ENCODE results near the gene LINC00237. TPM values are rescaled to one million over a fixed set of nuclear protein-coding genes. Genes with fewer than 3 reads are reported as not detected.

The LINC00237 gene
- polyA plus RNA-seq, 12 donors, result 0.13 to 0.61 (median 0.34) TPM; not detected in 4

DNA sequence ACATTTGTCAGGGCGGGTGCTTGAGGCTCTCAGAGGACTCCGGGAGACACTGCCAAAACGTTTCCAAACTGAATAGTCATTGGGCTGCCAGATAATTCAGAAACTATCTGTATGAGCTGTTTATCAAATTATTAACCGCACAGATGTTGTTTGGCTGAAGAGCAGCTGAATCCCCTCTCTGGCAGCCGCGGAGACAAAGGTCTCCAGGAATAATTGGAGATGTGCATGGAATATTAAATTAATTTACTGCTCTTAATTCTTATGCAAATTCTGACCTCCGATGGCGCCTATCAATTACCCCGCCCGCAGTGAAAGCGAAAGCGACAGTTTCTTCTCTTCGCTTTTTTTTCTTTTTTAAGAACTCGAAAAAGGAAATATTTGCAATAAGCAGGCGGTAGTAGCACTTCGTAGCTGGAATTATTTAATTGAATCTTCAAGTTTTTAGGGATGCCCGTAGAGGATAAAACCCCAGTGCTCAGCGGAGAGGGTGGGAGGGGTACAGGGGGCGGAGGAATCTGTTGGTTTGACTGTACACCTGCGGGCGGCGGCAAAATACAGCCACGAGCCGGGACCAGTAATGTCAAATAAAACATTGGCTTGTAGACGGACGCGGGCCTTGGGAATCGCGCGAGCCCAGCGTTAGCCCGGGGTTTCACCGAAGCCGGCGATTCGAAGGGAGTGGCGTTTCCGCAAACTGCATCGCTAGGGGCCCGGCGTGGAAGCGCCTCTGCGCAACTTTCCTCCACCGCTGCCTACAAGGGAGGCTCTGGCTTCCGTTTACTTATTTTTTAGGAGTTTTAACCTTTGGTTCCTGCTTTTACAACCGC lies 6.2 kb downstream of the LINC00237 start:
- no peak for DNase-seq

DNA sequence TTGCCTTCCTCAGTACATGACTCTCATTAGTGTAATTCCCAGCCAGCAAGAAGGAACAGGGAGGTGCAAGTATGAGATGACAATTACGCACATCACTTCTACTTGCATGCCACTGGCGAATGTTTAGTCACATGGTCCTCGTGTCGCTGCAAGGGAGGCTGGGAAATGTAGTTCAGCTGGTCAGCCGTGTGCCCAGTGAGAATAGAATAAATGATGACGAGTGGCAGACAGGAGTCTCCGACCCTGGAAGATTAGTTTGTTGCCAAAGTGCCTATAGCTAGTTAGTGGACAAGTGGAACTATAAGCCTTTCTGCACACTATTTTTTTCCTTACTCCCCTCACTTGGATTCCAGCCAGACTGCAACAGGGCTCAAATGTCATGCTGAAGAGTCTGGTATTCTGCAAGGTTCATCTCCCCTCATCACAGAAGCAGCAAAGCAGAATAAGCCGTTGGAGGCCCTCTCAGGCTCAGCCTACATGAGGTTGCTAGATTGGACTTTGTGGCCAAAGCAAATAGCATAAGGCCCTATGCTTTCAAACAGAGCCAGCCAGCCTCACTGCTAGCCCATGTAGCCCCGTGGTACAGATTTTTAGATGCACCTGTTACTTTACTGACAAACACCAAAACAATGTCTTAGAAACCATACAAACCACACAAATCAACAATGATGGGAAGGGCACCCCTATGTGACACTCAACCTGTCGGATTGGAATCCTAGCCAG lies 9.7 kb downstream of the LINC00237 start:
- no peak for DNase-seq

DNA sequence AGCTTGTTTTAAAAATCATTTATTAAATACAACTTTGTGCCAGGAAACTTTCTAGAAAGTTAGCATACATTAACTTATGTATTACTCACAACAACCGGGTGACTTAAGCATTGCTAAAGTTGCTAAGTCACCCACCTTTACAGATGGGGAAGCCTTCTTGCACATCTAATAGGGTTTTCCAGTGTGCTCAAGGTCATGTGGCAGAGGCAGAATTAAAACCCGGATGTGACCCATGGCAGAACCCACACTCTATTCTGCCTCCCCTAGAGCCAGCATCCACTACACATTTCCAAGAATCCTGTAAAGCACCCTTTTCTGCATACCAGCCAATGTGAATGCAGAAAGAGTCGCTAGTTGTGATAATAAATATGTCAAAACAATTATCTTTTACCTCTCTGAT lies 13.4 kb downstream of the LINC00237 start:
- no peak for DNase-seq

DNA sequence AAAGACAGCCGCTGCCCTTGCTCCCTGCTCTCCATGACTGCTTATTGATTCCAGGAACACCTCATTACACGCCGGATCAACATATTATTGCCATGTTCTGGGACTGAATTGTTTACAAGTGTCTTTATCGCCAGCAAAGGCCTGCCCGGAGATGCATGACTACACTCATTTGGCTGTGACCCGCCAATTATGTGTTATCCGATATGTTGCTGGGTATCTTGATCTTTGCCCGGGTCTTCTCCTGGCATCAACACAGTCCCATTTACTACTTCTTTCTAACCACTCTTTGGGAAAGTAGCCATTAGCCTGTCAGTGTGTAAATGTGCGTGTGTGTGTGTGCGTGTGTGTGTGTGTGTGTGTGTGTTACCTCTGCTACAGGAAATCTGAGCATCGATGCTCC lies 15.4 kb downstream of the LINC00237 start:
- DNase-seq, result no peak

DNA sequence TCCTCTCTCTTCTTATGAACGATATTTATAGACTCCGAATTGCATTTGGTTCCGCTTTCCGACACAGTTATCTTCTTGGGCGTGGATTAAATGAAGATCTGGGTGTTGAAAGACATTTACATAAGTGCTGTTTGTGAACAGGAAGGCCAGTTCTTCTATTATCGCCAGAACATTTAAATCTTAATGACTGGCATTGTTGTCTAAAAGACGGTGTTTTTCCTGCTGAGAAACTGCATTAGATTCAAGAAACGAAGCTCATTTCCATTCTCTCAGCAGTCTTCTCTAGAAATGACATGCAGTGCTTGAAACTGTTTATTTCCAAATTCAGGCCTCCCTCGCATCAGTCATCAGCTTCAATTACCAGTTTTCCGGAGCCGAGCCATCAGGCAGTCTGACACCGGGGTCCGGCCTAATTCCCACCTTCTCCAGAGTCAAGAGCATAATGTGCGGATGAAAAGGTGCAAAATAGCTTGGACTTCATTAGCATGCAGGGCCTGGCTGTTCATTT lies 16.0 kb downstream of the LINC00237 start:
- no peak for DNase-seq

DNA sequence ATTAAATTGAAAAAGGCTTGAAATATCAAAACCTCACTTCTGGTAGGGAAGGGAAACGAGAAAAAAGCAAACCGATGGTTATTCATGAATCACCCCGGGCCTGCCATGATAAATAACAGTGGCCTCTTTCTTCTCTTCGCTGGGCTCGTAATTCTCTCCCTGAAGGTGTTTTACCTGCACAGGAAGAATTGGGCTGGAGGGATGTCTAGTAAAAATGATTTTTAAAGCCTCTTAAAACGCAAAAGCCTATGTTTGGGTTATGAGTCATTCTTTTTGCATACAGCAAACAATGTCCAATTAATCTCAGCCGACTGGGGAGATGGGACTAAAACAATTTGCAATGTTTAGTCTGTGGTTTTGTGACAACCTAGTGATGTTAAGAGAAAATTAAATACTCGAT lies 16.8 kb downstream of the LINC00237 start:
- no peak for DNase-seq

DNA sequence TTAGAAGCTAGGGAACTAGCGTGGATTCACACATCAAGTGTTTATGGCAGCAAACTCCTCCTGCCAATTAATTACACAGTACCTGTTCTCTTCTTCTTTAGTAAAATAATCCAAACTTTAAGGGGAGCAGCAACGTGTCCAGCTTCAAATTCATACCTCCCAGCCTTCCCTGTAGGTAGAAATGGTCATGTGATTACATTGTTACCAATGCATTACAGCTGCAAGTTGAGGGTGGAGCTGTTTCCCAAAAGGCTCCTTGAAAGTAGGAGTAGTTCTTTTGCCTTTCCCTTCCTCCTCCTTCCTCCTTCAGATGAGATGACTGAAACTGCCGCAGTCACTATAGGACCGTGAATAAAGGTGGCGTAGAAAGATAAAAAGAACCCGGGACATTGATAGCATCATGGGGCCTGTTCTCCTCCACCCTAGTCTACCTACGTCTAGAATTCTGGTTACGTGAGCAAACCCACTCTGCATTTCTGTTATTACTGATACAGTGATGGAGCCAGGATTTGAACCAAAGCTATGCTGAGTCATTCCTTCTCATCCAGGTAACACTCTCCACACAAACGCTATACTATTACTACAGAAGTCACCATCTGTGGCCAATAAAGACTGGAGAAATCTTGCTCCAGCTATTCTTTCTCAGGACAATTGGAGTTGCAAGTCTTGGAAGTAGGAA lies 18.2 kb downstream of the LINC00237 start:
- DNase-seq, result no peak

DNA sequence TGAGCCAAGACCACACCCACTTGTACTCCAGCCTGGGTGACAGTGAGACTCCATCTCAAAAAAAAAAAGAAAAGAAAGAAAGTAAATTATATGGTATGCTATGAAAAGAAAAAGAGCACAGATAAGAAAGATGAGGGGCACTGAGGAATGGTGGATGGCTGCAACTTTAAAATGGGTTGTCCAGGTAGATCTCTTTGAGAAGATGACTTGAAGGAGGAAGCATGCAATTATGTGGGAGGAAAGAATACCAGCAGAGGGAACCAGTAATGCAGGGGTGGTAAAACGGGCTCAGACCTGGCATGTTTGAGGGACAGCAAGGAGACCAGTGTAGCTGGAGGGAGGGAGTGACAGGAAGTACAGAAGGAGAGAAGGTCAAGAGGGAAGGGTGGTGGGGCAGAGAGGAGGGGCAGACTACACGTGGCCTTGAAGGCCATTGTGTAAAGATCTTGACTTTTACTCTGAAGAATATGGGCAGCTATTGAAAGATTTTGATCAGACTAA lies 22.3 kb downstream of the LINC00237 start:
- DNase-seq, result no peak

DNA sequence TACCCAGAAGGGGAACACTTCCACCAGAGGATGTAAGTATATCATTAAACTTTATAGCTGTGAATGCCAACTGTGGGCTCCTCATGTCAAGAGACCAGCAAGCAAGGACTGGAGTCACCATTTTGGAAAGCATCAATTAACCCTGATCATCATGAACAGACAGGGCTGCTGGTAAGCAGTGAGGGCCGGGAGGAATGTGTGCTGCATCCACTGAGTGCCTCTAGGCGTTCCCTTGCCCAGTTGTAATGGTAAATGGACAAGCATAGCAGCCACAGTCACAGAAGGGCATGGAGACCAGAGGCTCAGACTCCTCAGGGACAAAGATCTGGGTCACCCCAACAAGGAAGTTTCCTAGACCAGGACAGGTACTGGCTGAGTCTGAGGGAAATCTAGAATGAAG lies 23.6 kb downstream of the LINC00237 start:
- no peak for DNase-seq

DNA sequence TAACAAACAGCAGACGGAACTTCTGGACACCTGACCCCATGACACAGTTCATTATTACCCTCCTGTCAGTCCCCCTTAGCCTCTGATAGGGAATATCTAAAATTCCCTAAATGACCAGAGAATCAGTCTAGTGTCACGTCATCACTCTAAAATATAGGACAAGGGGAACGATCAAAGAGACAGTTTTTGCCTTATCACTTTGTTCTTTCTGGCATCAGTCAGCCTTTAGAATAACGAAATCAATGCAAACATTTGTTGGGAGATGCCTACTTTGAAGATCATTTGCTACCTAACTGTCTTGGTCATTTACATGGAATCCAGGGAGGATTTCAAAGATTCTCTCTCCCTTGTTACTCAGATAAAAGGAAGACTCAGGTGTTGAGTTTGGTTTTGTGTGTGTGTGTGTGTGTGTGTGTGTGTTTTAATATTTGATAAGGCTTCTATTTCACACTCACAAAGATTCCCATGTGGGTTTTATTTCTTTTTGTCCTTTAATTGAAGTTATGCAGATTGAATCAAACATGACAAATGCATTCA lies 28.3 kb downstream of the LINC00237 start:
- no peak for DNase-seq

DNA sequence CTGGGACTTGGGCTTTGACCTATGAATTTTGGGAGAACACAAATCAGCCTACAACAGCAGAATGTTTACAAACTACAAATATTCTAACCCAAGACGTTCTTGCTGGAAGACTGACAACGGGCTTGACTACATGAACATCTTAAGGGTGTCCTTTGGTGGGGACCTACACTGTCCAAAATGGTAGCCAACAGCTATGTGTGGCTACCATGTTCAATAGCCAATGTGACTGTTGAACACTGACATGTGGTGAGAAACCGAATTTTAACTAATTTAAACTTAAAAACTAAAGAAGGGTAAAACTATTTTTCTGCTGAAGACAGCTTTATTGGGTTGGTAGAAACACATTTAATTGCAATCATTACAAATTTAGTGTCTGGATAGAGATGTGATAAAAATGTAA lies 30.1 kb downstream of the LINC00237 start:
- no peak for DNase-seq

DNA sequence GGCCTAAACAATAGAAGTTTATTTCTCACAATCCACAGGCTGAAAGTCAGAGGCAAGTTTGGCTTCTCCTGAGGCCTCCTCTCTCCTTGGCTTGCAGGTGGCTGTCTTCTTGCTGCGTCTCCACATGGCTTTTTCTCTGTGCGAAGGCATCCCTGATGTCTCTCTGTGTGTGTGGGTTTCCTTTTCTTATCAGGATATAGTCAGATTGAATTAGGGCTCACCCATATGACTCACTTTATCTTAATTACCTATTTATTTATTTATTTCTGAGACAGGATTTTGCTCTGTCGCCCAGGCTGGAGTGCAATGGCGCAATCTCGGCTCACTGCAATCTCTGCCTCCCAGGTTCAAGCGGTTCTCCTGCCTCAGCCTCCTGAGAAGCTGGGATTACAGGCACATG lies 30.7 kb downstream of the LINC00237 start:
- no peak for DNase-seq

DNA sequence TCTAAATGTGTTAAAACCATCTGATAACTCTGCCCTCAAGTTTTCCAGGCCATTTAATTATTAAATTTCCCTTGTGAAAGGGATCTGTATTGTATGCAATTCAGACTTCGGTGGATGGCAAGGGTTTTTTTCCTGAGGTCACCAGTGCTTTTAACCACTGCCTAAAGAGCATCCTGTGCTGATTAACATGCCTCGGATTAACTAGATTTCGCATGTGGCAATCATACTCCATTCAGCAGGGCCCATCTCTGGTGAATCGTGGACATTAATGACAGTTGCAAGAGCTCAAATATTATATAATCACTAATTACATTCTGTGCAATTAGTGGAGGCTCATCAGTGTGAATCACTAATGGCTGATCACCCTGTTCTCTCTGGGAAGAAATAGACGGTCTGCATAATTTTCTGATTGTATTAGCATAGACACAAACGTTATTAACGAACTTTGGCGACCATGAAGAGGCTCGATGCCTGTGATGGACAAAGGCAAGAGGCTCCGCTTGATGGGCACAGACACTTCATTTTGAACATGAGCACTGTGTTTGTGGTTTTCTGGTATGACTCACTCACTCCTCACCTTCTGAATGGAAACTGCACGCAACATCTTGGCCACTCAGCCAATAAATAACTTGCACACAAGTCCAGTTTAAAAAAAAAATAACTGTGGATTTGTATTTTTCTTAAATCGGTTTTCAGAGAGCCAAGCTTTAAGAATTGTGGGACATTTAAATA lies 31.4 kb downstream of the LINC00237 start:
- DNase-seq, result no peak

DNA sequence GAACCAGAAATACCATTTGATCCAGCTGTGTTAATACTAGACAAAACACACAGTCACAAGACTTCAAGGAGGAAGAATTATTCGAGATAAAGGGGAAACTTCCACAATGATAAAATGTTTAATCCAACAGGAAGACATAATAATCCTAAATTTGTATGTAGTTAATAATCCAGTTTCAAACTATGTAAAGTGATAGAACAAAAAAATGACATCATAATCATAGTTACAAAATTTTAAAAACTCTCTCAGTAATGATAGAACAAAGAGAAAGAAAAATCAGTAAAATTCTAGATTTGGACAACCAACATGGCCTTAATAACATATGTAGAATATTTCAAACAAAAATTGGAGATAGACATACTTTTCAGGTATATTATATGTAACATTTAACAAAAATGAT lies 38.9 kb downstream of the LINC00237 start:
- no peak for DNase-seq

DNA sequence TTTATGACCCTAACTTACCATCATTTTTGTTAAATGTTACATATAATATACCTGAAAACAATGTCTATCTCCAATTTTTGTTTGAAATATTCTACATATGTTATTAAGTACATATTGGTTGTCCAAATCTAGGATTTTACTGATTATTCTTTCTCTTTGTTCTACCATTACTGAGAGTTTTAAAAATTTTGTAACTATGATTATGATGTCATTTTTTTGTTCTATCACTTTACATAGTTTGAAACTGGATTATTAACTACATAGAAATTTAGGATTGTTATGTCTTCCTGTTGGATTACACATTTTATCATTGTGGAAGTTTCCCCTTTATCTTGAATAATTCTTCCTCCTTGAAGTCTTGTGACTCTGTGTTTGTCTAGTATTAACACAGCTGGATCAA lies 41.2 kb downstream of the LINC00237 start:
- DNase-seq, result no peak

DNA sequence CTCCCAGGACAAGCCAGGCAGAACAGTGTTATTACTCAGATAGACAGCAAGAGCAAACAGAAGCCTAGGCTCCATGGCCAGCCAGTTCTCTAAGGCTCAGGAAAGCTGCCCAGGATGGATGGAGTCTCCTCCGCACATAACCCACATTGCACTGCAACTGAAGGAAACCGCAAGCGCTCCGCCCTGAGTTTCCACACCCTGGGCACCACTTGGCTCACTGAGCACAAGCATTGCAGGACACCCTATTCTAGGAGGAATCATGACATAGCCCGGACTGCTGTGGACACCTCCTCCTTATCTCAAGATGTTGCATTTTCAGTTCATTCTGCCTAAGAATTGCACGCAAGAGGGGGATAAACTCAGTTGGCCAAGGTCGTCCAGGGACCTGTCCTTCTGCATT lies 42.9 kb downstream of the LINC00237 start:
- no peak for DNase-seq

DNA sequence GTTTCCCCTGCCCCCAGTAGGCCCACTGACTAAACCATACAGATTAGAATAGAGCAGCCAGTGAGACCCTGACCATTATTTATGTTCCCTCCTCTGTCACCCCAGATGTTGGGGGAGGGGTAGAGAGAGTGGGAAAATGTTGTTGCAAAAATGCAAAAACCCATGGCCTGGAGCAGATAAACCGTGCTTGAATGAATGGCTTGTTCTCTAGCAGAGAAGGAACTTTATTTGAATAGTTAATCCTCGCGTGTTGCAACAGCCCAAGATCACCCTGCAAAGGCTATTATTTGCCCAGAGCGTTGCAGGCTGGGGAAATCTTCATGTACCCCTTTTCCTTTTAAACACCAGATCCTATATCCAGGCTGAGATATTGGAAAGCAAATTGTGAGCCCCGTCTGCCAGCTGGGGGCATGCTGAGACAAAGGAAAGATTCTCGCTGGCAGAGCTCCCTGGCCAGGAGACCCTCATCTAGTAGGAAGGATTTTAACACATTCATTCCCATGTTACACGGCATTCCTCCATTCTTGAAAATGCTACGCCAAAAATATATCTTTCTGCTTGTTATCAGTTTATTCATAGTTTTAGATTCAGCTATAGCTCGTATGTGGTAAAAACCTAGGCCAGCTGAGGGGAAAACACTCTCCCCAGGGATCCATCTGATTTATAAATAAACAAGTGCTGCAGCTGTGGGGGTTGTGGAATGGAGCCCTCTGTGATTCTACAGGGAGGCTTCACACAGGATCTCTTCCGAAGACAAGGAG lies 53.0 kb downstream of the LINC00237 start:
- no peak for DNase-seq

DNA sequence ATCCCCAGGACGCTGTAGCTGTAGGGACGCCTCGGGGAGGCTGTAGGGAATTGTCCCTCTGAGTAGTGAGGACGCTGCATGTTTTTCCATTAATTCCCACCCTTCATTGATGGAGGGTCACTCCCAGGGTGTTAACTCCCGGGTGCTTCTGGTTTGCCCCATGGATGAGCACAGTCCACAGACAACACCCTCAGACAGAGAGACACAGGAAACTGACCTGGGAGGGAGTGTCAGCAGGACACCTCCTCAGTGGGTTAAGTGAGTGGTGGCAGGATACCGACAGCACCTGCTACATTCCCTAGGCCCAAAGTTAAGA lies 53.5 kb downstream of the LINC00237 start:
- DNase-seq, result no peak

DNA sequence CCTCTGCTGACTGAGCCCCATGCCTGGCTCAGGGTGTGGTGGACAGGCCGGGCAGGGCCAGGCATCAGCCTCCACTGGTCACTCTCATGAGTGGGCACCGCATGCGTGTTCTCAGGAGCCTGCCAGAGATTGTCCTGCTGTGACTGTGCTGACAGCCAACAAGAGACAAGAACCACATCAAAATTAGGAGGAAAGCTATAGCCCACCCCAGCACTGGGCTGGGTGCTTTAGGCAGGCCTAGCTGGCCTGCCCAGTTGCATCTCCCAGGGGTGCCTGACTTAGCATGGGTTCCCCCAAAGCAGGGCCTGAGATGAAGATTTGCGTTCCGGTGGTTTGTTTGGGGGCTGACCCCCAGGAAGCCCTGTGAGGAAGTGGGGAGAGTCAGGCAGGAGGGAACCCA lies 53.9 kb downstream of the LINC00237 start:
- DNase-seq, result no peak

DNA sequence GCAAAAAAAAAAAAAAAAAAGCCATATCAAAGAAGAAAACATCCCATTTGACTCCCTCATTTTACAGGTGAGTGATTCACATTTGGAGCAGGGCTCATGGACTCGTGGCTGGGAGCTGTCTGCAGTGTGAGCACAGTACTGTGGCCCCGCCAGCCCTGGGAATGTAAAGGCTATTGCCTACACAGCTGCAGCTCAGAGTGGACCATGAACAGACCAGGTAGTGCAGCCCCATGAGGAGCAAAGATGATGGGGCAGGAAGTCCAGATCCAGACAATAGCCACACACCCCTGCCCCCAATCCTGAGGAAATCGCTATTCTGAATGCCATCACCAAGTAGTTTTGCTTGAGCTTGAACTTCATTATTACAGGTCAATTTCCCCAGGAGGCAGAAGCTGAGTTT lies 55.4 kb downstream of the LINC00237 start:
- no peak for DNase-seq

DNA sequence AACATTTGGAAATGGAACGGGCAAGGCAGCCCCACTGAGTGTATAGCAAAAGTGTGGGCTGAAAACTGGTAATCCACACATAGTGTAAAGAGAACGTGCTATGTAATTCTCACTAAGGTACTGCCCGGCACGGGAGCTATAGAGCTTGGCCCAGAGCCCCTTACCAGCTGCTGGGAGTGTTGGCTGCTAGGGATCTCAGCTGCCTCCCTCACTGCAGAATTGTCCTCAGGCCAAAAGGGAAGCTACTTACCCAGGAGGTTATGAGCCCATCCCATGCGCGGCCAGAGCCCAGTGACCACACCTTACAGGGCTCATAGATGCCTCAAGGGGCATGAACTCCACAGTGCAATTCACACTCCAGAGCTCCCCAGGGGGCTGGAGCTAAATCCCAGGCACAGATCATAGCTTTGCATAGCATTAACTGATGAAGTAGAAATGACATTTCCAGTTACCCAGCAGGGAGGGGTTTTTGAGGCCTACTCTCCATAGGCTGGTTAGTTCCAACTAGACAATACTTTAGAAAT lies 56.8 kb downstream of the LINC00237 start:
- peak; percentile 4 for DNase-seq

Measured in muscle of arm (tissue), 12 donors.